ENCODE results near the gene ROMO1. TPM values are rescaled to one million over a fixed set of nuclear protein-coding genes. Genes with fewer than 3 reads are reported as not detected.
"Not testable (repeated sequence)": the region's sequence is repeated elsewhere in the genome, so short reads cannot be mapped to it uniquely, and the experiment has no call there.

ROMO1 gene
- total RNA-seq, 4 donors from 2014 or later: 146 to 299 (median 212) TPM

DNA sequence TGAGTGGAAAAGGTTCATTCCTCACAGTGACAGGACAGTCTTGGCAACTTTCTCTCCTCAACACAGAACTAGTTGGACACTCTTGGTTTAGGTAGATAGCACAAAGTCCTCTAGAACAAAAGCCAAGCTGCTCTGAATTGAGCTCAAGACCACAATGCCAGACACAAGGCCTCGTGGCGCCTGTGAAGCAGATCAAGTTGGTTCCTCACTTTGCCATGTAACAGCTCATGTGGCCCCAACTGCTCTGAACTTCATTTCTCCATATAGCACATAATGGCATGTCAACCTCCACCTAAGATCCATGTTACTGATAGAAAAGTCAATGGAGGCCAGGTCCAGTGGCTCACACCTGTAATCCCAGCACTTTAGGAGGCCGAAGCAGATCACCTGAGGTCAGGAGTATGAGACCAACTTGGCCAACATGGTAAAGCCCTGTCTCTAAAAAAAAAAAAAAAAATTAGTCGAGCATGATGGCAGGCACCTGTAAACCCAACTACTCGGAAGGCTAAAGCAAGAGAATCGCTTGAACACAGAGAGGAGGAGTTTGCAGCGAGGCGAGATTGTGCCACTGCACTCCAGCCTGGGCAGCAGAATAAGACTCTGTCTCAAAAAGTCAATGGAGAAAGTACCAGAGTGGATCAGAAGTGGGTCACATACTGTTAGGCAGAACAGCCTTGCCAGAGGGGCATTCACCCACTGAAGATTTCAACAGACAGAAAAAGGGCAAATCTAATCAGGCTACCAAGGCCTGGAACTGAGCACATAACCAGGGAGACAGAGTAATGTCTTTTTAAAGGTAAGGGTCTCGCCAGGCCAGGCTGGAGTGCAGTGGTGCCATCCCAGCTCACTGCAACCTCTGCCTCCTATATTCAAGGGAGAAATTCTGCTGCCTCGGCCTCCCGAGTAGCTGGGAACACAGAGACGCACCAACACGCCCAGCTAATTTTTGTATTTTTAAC, 21.2 kb downstream of the ROMO1 start:
- Histone ChIP-seq H3K36me3 (peaks cover 99% of the 10 kb centered on the region), H3K27ac (no peak overlapping the region), H3K4me3 (no peak overlapping the region), H3K27me3 (no peaks in the 10 kb centered on the region), H3K9me3 (no peaks in the 10 kb centered on the region), H3K4me1 (peaks cover 3% of the 10 kb centered on the region)
- 91% methylated on average over 13 of the region's 13 CpGs for WGBS
- TF ChIP-seq POLR2AphosphoS5 (IDR thresholded peaks at IDR 0.05): no peak
- no peak for TF ChIP-seq POLR2A (IDR thresholded peaks at IDR 0.05)
- TF ChIP-seq, protein P1, sequence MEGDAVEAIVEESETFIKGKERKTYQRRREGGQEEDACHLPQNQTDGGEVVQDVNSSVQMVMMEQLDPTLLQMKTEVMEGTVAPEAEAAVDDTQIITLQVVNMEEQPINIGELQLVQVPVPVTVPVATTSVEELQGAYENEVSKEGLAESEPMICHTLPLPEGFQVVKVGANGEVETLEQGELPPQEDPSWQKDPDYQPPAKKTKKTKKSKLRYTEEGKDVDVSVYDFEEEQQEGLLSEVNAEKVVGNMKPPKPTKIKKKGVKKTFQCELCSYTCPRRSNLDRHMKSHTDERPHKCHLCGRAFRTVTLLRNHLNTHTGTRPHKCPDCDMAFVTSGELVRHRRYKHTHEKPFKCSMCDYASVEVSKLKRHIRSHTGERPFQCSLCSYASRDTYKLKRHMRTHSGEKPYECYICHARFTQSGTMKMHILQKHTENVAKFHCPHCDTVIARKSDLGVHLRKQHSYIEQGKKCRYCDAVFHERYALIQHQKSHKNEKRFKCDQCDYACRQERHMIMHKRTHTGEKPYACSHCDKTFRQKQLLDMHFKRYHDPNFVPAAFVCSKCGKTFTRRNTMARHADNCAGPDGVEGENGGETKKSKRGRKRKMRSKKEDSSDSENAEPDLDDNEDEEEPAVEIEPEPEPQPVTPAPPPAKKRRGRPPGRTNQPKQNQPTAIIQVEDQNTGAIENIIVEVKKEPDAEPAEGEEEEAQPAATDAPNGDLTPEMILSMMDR (IDR thresholded peaks at IDR 0.05): no peak
- no peak for TF ChIP-seq EP300 (IDR thresholded peaks at IDR 0.05)
- peak in 1 of 2 donors; percentile 41 for DNase-seq (ENCODE audit: low spot score in 2 of 2)

DNA sequence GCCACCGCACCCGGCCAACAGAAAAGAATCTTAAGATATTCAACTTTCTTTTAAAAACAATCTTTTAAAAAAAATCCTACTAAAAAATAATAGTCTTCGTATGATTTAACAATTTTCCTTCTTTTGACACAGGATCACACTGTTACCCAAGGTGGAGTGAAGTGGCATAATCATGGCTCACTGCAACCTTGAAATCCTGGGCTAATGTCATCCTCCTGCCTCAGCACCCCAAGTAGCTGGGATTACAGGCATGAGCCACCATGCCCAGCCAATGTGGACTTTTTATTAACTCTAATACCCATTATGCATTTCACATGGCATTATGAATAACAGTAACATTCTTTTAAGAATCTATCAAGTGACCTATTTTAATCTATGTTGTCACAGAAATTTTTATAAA, 22.0 kb downstream of the ROMO1 start:
- TF ChIP-seq POLR2A (IDR thresholded peaks at IDR 0.05): no peak
- TF ChIP-seq EP300 (IDR thresholded peaks at IDR 0.05): no peak
- no peak for TF ChIP-seq POLR2AphosphoS5 (IDR thresholded peaks at IDR 0.05)
- TF ChIP-seq, protein P1 (IDR thresholded peaks at IDR 0.05): no peak
- Histone ChIP-seq H3K4me1 (peaks cover 3% of the 10 kb centered on the region), H3K27me3 (no peaks in the 10 kb centered on the region), H3K27ac (no peak overlapping the region), H3K36me3 (peaks cover 99% of the 10 kb centered on the region), H3K9me3 (no peaks in the 10 kb centered on the region), H3K4me3 (no peak overlapping the region)
- no peak for DNase-seq (ENCODE audit: low spot score in 2 of 2)
- WGBS: 97% methylated on average over 3 of the region's 3 CpGs

DNA sequence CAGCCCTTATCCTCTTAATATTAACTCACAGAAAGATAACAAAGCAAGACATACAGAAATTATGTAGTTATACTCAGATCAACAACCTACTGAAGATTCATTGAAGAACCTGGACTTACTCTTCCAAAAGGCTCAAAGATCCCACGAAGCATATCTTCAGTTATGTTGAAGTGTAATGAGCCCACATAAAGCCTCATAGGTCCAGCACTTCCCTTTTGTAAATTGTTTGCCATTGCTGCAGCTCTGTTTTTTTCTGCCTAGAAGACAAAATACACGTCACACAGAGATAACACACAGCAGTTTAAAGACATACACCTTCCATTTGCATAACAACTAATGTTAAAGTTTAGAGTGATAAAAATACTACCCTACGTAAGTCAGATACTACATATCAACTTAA, 22.4 kb downstream of the ROMO1 start:
- no peak overlapping the region for H3K4me3 ChIP-seq
- no peak overlapping the region for H3K27ac ChIP-seq
- no peak for TF ChIP-seq POLR2AphosphoS5 (IDR thresholded peaks at IDR 0.05)
- no peak for TF ChIP-seq EP300 (IDR thresholded peaks at IDR 0.05)
- TF ChIP-seq POLR2A (IDR thresholded peaks at IDR 0.05): no peak
- TF ChIP-seq, protein P1 (IDR thresholded peaks at IDR 0.05): no peak
- peaks cover 3% of the 10 kb centered on the region for H3K4me1 ChIP-seq
- H3K27me3 ChIP-seq: no peaks in the 10 kb centered on the region
- 86% methylated on average over 3 of the region's 3 CpGs for WGBS
- H3K36me3 ChIP-seq: peaks cover 99% of the 10 kb centered on the region
- no peaks in the 10 kb centered on the region for H3K9me3 ChIP-seq
- DNase-seq (ENCODE audit: low spot score in 2 of 2): no peak

DNA sequence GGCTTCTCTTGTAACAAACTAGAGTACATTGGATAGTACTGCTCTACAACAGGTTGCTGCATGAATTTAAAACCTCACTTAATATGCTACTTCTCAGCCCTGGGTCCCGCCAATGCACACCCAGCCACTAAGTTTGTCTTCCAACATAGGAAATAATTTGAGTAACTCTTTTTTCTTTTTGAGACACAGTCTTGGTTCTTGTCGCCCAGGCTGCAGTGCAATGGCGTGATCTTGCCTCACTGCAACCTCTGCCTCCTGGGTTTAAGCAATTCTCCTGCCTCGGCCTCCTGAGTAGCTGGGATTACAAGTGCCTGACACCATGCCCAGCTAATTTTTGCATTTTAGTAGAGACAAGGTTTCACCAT, 24.1 kb downstream of the ROMO1 start:
- H3K9me3 ChIP-seq; H3K27ac ChIP-seq; H3K4me3 ChIP-seq; DNase-seq (ENCODE audit: low spot score in 2 of 2); H3K4me1 ChIP-seq; H3K27me3 ChIP-seq: not testable (repeated sequence)
- H3K36me3 ChIP-seq: peaks cover 97% of the 10 kb centered on the region
- 93% methylated on average over 4 of the region's 4 CpGs for WGBS

DNA sequence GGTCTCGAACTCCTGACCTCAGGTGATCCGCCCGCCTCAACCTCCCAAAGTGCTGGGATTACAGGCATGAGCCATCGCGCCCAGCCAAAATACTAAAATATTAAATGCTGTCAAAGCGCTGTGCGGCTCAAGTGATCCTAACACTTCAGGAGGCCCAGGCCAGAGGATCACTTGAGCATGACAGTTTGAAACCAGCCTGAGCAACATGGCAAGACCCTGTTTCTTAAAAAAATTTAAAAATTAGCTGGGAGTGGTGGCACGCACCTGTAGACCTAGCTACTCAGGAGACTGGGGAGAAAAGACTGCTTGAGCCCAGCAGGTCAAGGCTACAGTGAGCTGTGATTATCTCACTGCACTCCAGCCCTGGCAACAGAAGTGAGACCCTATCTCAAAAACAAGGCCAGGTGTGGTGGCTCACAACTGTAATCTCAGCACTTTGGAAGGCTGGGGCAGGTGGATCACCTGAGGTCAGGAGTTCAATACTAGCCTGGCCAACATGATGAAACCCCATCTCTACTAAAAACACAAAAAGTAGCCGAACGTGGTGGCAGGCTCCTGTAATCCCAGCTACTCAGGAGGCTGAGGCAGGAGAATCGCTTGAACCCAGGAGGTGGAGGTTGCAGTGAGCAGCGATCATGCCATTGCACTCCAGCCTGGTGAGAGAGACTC, 24.6 kb downstream of the ROMO1 start:
- 97% methylated on average over 12 of the region's 12 CpGs for WGBS
- peaks cover 97% of the 10 kb centered on the region for H3K36me3 ChIP-seq

More for the DNA sequence above, 24.6 kb downstream of the ROMO1 start:
- H3K9me3 ChIP-seq; H3K4me1 ChIP-seq; H3K27me3 ChIP-seq; H3K4me3 ChIP-seq; DNase-seq (ENCODE audit: low spot score in 2 of 2); H3K27ac ChIP-seq: not testable (repeated sequence)

Measured in suprapubic skin (tissue), 4 donors.